Stimulated activated CD8-positive, alpha-beta memory T cell treated with anti-CD3 and anti-CD28 coated beads, Interleukin-12 subunit alpha, Interleukin-12 subunit beta, amount 100 ng/mL, for 24 hours (primary cell): ENCODE results near the gene IFRD2.
"Not testable (repeated sequence)": the region's sequence is repeated elsewhere in the genome, so short reads cannot be mapped to it uniquely, and the experiment has no call there.

ENCODE experiments used
- DNase-seq: peaks from one replicate; pipeline ENCODE4 v3.0.0-alpha.2; 2020; ENCODE audit errors: extremely low read depth

The IFRD2 gene

DNA sequence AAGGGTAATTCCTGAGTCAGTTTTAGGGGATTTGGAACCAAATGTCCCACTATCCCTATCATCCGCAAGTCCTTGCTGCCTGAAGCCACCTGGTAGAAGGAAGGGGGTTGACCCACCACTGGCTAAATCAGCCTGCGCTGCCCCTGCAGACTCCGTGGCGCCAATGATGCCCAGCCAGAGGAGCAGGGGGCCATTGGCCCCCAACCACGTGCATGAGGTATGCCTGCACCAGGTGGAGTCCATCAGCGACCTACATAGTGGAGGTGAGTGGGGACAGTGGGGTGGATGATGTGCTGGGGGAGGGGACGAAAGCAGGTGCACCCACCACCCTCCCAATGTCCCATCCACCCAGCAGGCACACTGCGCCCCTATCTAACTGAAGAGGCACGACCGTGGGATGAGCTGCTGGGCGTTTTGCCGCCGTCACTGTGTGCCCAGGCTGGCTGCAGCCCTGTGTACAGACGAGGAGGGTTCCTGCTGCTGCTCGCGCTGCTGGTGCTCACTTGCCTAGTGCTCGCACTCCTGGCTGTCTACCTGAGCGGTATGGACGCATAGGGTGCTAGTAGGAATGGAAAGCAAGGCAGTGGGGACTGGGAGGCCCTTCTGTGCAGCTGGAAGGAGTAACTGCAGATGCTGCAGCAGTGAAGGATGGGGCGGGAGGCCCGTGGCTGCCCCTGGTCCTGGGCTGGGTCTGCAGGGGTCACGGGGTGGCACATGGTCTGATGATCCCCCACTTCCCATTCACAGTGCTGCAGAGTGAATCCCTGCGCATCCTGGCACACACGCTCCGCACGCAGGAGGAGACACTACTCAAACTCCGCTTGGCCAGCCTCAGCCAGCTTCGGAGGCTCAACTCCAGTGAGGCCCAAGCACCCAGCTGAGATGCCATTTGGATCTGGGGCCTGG is 5.7 kb downstream of the IFRD2 start:
- DNase-seq: no peak

DNA sequence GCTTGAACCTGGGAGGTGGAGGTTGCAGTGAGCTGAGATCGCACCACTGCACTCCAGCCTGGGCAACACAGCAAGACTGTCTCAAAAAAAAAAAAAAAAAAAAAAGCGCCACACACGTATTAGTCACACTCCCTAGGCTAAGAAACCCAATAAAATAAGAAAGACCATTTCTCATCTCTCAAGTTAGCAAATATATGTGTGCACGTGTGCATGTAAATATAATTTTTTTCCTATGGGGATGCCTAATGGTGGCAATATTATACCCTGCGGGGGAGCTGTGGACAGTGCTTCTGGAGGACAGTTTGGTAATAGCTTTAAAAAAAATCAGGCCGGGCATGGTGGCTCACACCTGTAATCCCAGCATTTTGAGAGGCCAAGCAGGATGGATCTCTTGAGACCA is 8.1 kb downstream of the IFRD2 start:
- DNase-seq: not testable (repeated sequence)

DNA sequence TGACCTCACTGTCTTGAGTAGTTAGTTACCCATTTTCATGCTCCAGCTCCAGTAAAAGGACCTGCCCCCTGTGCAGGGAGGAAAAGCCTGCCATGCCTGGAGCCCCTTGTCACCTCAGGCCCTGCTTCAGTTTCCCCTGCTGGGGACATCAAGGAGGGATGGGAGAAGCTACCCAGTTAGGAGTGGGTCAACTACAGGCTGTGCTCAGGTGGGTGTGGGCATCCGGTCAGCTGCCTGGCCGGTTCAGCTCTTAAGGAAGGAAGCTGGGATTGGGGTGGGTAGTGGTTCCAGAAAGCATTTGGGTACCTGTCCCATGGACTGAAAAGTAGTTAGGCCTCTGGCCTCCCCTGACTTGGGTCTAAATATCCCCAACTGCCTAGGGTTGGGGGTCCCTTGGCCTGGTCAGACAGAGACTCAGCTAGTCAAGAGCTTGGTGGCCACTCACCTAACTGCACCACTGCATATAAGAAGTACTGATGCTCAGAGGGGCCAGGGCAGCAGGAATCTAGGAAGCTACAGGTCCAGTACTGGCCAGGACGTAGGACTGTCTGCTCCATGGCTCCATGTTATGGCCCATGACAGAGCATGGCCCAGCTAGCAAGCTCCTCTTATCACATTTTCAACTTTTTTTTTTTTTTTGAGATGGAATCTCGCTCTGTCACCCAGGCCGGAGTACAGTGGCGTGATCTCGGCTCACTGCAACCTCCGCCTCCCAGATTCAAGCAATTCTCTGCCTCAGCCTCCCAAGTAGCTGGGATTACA is 12.8 kb downstream of the IFRD2 start:
- DNase-seq: no peak

DNA sequence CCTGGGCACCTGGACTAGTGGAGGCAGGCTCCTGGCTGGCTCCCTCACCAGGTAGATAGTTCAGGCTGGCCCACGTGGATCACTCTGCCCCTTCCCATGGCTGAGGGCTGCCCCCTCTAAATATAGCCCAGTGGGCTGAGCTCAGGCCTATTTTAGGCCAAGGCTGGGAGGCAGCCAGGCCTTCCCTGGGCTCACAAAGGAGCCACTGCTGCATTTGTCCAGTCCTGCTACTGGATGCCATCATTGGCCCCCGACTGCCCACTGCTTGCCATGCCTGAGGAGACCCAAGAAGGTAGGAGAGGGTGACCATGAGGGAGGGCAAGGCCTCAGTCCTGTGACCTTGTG is 13.4 kb downstream of the IFRD2 start, which contains the start of gene LSMEM2:
Gene LSMEM2, plus strand, starts transcription at position 208 of the 345 bp plus-strand sequence. Its CDS starts 27 bp downstream, at position 235.
- DNase-seq: no peak

DNA sequence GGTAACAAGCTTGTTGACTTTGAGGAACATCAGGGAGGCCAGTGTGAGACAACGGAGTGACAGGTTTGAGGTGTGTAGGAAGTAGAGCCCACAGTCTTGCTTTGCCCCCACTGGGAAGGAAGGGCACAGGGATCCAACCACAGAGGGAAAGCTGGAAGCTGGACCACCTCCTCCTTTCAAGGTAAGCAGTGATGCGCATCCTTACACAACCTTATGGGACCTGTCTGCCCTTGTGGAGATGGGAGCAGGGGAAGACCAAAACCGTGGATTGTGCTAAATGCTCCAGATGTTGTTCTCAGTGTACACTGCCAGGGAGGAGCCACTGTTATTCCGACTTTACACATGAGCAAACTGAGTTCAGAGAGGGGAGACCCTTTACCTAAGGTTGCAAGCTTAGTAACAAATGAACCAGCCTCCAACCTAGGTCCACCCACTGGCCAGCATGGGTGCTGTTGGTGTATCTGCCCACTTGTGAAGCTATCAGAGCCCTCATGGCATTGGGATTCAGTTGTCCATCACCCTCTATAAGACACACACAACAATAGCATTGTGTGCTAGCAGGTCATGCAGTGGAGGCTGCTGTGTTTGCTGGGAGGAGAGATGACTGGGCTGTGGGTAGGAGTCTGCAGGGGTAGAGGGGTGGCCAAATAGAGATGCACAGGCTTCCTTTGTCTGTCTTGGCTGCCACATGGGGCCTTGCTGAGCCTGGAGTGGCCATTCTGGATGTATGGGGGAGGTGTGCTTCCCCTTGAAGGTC is 13.9 kb downstream of the IFRD2 start:
- DNase-seq: no peak

DNA sequence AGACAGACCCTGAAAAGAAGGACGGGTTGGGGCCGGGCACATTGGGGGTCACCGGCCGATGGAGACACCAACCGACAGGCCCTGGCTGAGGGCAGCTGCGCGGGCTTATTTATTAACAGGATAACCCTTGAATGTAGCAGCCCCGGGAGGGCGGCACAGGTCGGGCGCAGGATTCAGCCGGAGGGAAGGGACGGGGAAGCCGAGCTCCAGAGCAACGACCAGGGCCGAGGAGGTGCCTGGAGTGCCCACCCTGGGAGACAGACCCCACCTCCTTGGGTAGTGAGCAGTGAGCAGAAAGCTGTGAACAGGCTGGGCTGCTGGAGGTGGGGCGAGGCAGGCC is 15.5 kb downstream of the IFRD2 start:
- no peak for DNase-seq

DNA sequence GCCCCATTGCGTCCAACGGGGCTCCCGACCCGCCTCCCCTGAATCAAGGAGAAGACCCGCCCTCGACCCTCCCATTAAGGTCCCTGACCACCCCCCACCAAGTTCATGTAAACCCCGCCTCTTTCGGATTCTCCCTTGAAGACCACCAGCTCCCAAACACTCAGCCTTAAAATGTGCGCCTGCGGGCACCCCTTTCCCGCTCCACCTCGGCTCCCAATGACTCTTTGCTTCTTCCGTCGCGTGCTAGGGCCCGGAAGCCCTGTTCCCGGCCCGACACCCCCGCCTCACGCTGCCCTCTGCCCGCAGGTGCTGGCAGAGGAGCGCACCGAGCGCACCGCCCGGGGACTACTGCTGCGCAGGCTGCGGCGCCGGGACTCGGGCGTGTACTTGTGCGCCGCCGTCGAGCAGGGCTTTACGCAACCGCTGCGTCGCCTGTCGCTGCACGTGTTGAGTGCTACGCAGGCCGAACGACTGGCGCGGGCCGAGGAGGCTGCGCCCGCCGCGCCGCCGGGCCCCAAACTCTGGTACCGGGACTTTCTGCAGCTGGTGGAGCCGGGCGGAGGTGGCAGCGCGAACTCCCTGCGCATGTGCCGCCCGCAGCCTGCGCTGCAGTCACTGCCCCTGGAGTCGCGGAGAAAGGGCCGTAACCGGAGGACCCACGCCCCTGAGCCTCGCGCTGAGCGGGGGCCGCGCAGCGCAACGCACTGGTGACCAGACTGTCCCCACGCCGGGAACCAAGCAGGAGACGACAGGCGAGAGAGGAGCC is 16.1 kb downstream of the IFRD2 start:
- DNase-seq: no peak

DNA sequence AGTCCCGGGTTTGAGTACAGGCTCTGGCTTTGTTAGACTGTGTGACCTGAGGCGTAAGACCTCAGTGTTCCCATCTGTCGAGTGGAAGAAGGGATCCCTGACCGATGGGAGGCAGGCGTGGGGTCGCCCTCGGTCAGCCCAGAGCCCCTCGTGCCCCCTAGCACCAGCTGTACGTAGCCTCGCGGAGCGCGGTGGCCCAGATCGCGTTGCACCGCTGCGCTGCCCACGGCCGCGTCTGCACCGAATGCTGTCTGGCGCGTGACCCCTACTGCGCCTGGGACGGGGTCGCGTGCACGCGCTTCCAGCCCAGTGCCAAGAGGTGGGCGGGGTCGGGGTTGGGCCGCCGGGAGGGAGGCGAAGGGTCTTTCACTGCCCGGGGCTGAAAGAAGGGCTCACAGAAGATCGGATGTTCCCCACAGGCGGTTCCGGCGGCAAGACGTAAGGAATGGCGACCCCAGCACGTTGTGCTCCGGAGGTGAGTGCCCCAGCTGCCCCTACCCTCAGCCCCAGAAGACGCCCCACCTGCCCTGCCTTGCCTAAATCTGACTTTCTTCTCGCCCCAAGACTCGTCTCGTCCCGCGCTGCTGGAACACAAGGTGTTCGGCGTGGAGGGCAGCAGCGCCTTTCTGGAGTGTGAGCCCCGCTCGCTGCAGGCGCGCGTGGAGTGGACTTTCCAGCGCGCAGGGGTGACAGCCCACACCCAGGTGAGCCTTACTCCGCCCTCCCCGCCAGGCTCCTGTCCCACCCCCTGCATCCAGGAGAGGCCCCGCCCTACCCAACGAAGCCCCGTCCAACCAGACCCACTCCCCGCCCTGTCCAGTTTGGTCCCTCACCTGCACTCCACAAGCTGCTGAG is 16.9 kb downstream of the IFRD2 start:
- DNase-seq: no peak

DNA sequence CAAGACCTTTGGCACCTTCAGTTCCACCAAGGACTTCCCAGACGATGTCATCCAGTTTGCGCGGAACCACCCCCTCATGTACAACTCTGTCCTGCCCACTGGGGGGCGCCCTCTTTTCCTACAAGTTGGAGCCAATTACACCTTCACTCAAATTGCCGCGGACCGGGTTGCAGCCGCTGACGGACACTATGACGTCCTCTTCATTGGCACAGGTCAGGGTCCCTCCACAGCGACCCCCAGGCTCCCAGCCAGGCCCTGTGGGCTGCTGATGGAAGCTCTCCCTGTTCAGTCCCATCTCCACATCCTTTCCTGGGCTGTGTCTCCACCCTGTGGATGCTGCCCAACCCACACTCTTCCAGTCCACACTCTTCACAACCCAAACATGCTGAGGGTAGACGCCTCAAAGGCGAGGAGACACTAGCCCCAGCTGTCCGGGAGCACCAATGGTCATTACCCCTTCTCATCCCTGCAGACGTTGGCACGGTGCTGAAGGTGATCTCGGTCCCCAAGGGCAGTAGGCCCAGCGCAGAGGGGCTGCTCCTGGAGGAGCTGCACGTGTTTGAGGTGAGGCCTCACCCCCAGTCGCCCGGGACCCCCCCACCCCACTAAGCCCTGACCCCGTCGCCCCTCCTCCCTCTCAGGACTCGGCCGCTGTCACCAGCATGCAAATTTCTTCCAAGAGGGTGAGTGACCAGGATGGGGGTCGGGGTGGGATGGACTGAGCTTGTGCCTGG is 17.7 kb downstream of the IFRD2 start:
- DNase-seq: peak; percentile 40

DNA sequence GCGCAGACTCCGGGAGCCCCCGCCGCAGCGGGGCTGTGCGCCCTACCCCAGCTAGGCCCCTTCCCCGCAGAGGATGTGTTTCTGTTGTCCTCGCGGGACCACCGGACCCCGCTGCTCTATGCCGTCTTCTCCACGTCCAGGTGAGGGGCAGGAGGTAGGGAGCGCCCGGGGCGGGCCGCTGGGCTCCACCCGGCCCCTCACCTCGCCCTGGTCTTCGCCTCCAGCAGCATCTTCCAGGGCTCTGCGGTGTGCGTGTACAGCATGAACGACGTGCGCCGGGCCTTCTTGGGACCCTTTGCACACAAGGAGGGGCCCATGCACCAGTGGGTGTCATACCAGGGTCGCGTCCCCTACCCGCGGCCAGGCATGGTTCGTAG is 18.6 kb downstream of the IFRD2 start:
- no peak for DNase-seq

DNA sequence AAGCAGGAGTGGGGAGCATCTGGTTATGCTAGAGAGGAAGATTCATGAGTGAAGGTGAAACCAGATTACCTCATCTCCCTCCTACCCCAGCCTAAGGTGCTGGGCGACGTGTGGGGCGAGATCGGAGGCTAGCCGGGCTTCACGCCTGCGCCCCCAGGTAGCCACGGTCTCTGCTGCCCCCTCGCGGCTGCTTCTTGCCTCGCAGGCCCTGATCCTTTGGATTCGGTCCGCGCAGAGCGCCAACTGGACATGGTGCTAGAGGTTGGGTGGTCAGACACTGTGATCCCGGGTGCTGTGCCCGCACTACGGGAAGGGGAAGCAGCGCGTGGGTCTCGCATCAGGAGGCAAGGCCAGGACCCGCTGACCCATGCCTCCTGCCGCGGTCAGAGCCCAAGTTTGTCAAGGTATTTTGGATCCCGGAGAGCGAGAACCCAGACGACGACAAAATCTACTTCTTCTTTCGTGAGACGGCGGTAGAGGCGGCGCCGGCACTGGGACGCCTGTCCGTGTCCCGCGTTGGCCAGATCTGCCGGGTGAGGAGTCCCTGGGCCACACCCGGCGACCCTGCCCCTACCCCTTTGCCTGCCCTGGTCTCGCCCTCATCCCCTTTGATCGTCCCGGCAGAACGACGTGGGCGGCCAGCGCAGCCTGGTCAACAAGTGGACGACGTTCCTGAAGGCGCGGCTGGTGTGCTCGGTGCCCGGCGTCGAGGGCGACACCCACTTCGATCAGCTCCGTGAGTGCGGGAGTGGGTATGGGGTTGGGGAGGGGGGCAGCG is 19.1 kb downstream of the IFRD2 start:
- DNase-seq: peak; percentile 55

DNA sequence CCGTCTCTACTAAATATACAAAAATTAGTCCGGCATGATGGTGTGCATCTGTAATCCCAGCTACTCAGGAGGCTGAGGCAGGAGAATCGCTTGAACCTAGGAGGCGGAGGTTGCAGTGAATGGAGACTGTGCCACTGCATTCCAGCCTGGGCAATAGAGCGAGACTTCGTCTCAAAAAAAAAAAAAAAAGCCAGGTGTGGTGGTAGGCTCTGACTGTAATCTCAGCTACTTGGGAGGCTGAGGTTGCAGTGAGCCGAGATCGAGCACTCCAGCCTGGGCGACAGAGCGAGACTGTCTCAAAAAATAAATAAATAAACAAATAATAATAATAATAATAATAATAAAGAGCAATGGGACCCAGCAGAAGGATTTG is 19.7 kb downstream of the IFRD2 start:
- not testable (repeated sequence) for DNase-seq

DNA sequence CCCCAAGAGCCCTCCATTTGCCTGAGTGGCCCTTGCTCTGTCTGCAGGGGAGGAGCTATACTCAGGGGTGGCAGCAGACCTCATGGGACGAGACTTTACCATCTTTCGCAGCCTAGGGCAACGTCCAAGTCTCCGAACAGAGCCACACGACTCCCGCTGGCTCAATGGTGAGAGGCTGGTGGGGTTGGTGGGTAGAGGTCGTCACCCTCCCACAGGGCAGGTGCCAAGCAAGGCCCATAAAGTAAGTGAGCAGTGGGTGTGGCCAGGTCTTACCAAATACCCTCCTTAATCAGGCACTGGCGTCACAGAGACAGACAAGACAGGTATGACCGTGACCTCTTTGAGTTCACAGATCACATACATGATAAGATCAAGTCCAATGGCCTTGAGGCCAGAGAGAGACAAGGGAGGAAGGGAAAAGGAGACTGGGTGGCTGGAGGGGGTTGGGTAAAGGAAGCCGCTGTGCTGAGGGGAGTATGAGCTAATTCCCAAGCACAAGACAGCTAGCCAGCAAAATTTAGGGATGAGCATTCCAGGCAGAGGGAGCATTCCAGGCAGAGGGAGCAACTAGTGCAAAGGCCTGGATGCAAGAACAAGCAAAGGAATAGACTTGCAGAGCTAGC is 20.8 kb downstream of the IFRD2 start:
- no peak for DNase-seq

DNA sequence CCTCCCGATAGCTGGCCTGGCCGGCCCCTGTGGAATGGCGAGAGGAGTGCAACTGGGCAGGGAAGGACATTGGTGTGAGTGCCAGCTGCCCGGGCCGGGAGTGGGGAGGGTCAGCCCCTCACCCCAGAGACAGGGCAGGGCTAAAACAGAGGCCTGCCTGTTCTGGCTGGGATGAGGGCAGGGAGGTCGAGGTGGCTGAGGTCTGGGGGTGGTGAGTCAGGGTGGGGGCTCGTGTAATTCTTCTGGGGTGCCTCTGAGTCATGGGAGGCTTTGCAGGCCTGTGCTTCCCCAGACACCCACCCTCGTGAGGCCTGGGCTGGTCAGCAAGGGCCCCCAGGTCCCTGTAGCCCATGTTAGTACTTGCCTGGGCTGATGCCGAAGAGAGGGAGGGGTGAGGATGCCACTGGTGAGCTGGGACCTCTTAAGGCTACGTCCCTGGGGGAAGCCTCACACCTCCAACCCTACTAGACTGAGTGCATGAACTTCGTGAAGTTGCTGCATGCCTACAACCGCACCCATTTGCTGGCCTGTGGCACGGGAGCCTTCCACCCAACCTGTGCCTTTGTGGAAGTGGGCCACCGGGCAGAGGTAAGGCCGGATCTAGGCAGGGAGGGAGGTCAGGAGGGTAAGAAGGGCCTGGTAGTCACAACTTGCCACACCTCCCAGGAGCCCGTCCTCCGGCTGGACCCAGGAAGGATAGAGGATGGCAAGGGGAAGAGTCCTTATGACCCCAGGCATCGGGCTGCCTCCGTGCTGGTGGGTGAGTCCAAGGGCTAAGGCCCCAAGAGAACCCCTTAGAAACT is 21.6 kb downstream of the IFRD2 start:
- DNase-seq: no peak

DNA sequence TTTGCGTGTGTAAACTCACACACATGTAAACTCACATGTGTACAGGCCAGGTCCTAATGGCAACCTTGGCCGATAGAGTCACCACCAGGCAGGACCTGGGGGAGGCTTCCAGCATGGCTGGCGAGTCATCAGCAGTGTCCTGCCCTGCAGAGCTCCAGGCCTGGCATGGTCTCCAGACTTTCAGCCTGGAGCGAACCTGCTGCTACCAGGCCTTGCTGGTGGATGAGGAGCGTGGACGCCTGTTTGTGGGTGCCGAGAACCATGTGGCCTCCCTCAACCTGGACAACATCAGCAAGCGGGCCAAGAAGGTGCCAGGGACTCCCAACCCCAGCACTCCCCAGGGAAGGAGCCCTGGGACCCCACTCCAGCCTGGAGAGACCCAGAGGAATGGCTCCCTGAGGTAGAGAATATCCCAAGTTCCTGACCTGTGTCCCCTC is 22.2 kb downstream of the IFRD2 start:
- no peak for DNase-seq

DNA sequence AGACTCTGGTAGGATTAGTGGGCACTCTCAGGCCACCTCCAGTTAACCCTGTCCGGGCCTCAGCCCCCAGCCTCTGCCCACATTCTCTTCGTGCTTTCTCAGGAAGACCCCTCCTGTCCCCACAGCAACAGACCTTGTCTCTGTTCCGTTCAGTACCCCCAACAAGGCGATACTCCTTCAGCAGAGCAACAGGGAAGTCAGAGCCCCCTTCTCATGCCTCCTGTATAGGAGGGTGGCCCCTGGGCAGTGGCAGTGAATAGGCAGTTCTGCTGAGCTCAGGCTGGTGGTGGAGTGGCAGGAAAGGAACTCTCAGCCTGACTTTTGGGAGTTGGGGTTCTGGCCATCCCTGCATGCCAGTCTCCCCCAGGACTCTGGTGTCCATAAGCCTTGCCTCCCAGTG is 22.8 kb downstream of the IFRD2 start:
- no peak for DNase-seq

DNA sequence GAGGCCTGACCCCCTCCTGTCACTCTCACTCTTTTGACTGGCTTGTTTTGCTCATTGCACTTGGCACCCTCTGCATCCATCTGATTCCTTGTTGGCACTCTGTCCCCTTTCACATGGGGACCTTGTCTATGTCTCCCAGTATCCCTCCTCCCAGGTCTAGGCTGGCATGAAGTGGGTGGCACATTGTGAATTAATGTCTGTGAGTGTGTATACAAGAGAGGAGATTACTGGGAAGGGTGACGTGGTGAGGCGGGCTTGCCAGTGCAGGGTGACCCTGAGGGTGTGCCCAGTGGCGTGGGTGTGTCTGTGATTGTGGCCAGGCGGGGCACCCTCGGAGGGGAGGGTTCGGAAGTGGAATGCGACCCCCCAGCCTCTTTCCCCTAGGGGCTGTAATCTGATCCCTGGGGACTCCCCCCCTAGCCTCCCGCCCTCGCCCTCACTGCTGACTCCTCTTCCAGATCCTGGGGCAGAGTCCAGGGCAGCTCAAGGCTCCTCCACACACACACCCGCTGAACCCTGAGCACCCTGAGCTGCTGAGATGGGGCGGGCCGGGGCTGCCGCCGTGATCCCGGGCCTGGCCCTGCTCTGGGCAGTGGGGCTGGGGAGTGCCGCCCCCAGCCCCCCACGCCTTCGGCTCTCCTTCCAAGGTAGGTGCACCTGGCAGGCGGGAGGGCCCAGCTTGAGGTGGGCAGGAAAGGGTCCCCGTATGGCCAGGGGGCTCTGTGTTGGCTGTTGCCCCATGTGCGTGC is 23.4 kb downstream of the IFRD2 start, which contains the start of gene SEMA3B:
Gene SEMA3B, plus strand, starts transcription at position 445 of the 749 bp plus-strand sequence. Its CDS starts 94 bp downstream, at position 539.
- no peak for DNase-seq
